CD4-positive, alpha-beta T cell treated with Interleukin-4 for 4 hours (primary cell): ENCODE data around the gene TBC1D9B.
"Not testable (repeated sequence)": the region's sequence is repeated elsewhere in the genome, so short reads cannot be mapped to it uniquely, and the experiment has no call there.

ENCODE experiments used
- DNase-seq: peaks from one replicate; pipeline ENCODE4 v3.0.0-alpha.2; 2020

The TBC1D9B gene

GRCh38 chr5:179836225-179837019 is 71.3 kb downstream of the TBC1D9B start:
- DNase-seq: peak; percentile 83

DNA sequence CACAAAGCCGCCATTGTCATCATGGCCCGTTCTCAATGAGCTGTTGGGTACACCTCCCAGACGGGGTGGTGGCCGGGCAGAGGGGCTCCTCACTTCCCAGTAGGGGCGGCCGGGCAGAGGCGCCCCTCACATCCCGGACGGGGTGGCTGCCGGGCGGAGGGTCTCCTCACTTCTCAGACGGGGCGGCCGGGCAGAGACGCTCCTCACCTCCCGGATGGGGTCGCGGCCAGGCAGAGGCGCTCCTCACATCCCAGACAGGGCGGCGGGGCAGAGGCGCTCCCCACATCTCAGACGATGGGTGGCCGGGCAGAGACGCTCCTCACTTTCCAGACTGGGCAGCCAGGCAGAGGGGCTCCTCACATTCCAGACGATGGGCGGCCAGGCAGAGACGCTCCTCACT is 72.8 kb downstream of the TBC1D9B start:
- not testable (repeated sequence) for DNase-seq

DNA sequence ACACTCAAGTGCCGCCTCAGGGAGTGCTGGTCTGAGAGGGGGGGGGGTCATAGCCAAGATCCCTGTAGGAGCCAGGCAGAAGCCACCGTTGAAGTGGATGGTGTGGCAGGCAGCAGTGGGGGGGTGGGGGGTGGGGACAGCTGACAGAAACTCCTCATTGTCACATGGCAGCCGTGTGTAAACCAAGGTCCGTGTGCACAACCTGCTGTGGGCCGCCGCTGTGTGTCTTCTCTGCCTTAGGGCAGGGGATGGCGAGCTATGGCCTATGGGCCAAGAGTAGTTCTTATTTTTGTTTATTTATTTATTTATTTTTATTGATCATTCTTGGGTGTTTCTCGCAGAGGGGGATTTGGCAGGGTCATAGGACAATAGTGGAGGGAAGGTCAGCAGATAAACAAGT is 73.6 kb downstream of the TBC1D9B start:
- no peak for DNase-seq

- DNase-seq: no peak
Observed at GRCh38 chr5:179833709-179834070, 74.0 kb downstream of the TBC1D9B start.

- DNase-seq: no peak
Observed at GRCh38 chr5:179833056-179833708, 74.5 kb downstream of the TBC1D9B start.

DNA sequence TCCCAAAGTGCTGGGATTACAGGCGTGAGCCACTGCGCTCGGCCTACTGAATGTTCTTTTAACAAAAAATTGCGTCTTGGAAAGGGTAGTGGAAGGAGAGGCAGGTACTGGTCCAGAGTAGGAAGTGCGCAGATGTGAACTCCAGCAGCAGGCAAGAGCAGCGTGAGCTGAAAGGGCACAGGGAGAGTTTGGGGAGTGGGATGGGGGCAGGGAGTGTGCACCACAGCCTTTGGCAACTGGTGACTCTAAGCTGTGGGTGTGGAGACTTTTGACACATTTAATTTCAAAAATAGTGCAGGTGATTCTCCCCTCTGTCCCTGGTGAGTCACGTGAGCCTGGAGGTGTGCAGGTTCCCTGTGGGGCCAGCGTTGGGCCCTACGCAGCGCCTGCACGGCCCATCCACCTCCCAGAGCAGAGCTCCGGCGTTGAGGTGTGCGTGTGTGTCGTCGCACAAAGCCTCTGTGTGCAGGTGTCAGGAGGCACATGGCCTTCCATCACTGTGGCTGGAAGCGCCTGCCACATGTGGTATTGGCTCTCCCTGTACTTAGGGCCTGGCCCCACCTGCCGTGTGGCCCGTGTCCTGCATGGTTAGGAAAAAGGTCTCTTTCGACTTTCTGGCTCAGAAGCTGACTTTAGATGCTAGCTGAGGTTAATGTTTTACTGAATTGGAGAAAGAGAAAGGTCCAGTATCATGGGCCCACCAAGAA is 75.5 kb downstream of the TBC1D9B start:
- DNase-seq: no peak

DNA sequence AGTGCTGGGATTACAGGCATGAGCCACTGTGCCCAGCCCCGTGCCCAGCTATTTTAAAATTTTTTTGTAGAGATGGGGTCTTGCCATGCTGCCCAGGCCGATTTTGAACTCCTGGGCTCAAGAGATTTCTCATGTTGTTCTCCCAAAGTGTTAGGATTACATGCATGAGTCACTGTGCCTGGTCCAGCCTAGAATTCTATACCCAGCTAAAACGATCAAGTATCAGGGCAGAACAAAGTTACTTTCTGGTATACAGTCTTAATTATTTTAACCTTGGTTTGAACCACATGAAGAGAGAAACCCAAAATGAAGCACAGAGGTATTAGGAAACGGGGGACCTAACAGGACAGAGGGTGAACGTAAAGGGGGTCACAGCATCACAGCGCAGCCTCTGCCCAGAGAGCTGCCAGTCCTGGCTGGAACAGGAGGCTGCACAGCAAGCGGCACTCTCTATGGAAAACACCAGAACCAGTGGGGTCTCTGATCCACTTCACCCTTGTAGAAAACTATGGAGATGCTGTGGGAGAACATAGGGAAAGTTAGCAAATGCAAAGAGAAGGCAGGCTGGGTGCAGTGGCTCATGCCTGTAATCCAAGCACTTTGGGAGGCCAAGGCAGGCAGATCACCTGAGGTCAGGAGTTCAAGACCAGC is 76.8 kb downstream of the TBC1D9B start:
- DNase-seq: no peak

- no peak for DNase-seq
Observed at GRCh38 chr5:179829732-179830435, 77.8 kb downstream of the TBC1D9B start.

GRCh38 chr5:179828756-179829421 is 78.8 kb downstream of the TBC1D9B start:
- DNase-seq: no peak

DNA sequence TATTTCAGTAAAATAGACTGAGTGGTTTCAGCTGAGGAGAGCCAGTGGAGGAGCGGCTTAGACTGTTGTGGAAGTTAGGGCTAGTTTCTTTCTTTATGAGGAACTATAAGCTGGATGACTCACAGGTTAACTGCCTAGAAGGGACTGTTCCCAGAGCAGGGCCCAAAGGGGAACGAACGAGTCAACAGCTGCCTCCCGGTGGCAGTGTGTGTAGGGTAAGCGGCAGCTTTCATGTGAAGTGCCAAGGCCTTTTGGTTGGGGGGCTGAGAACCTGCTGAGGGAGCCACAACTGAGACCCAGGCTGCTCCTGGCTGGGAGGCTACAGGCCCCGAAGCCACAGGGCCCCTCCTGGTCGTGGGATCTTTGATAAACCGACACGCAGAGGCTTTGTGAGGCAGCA is 80.0 kb downstream of the TBC1D9B start:
- peak; percentile 42 for DNase-seq

GRCh38 chr5:179825655-179826182 is 82.0 kb downstream of the TBC1D9B start:
- DNase-seq: no peak

GRCh38 chr5:179824745-179825112 is 83.0 kb downstream of the TBC1D9B start:
- no peak for DNase-seq

GRCh38 chr5:179823937-179824744 is 83.6 kb downstream of the TBC1D9B start:
- DNase-seq: no peak

GRCh38 chr5:179822444-179822990 is 85.2 kb downstream of the TBC1D9B start:
- no peak for DNase-seq

- DNase-seq: no peak
Observed at GRCh38 chr5:179822059-179822432, 85.7 kb downstream of the TBC1D9B start.

DNA sequence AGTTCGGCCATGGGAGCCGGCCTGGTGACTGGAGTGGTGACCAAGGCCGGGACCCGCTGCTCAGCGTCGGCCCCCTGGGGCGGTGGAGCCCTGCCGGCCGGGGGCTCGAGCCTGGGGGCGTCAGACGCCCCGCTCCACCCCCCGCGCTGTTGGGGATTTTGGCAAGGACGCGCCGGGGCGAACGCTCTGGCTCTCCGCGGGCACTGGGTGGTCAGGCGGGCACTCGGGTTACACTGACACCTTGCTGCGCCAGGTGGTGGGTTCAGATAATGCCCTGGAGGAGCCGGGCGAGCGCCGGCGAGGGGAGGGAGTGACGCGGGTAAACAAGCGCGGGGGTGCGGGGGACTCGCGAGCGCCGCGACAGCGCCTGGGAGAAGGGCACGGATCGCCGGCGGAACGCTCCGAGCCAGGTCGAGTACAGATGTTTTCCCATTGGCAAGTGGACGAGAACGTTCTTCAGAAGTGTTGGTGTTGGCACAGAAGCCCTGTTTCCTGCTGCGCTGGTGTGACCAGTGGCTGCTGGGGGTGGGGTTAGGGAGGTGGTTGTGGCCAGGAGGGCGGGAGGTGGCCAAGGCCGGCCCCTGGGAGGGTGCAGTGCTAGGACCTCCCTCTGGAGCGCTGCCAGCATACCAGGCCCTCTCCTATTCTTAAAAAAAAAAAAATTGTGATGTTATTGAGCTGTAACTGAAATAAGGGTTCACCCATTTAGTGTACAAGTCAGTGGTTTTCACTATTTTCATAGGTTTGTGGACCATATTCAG is 86.2 kb downstream of the TBC1D9B start:
- peak; percentile 92 for DNase-seq

- peak; percentile 77 for DNase-seq
Observed at GRCh38 chr5:179820483-179821297, 87.0 kb downstream of the TBC1D9B start, which contains the start of gene SQSTM1. TSS of gene SQSTM1 (plus strand) at chr5:179820905. CDS start at chr5:179820937, 32 bp downstream.

DNA sequence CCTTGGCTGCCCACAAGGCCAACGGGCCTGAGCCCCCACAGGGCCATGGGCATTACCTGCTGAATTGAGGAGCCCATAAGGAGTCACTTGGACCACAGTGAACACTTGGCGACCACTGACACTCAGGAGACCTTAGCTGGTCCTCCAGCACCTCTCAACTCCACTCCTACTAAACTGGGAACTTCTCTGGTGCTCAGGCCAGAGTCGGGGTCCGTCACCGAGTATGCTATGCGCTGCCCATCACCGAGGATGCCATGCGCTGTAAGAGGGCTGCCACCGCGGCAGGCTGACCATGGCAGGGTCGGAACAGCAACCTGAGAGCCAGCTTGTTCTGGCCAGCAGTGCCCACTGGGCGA is 87.6 kb downstream of the TBC1D9B start:
- DNase-seq: no peak
